Measurements from ENCODE around the gene CERCAM. TPM values are rescaled to one million over a fixed set of nuclear protein-coding genes. Genes with fewer than 3 reads are reported as not detected.

The CERCAM gene
- total RNA-seq, 1 experiment from 2014 or later: 19.1 TPM

DNA sequence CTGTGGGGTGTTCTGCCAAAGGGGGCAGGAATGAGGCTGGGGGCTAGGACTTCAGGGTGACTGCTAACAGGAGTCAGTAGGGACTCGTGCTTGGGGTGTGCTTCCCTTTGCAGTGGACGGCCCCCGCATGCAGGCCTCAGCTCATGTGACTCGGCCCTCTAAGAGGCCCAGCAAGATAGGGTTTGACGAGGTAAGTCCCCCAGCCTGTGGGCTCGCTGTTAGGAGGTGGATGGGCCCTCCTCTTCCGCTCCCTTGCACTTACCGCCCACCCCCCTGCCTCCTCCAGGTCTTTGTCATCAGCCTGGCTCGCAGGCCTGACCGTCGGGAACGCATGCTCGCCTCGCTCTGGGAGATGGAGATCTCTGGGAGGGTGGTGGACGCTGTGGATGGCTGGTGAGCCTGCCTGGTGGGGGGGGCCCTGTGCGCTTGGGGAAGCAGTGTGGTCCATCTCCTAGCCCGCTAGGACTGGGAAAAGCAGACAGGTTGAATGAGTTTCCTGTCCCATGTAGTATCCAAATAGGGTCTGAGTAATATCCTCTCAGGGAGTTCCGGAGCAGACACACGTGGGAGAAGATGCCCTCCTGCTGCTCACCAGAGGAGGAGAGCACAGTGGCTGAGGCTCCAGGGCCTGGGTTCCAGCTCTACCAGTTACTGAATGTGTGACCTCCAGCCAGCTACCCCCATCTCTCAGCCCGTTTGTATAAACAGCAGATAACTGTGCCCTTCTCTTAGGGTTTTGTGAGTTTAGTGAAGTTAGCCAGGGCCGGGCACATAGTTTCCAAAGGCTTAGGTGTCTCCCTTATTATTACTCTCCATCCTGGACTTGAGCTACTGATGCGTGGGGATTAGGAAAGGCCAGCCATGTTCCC is 8.2 kb downstream of the CERCAM start:
- Histone ChIP-seq H3K4me1 (ENCODE audit: insufficient read depth, low read length) (no peaks in the 10 kb centered on the region), H3K27ac (ENCODE audit: low read length) (no peak overlapping the region), H3K36me3 (ENCODE audit: low read depth, low read length) (no peaks in the 10 kb centered on the region), H3K4me2 (ENCODE audit: low read length) (no peak overlapping the region), H3K9me3 (ENCODE audit: low read length) (no peaks in the 10 kb centered on the region), H4K20me1 (ENCODE audit: low read length) (no peaks in the 10 kb centered on the region), H2AFZ (ENCODE audit: low read length) (no peak overlapping the region), H3K9ac (ENCODE audit: low read length) (no peak overlapping the region), H3K79me2 (ENCODE audit: low read length) (no peaks in the 10 kb centered on the region), H3K4me3 (ENCODE audit: low read length) (no peak overlapping the region), H3F3A (ENCODE audit: low read length, unreplicated experiment) (no peaks in the 10 kb centered on the region), H3K9me2 (replicated peaks; ENCODE audit: low read length) (no peaks in the 10 kb centered on the region), H3K27me3 (ENCODE audit: low read length) (no peaks in the 10 kb centered on the region)
- intact Hi-C loops (cut with micrococcal nuclease): no loop called here
- ChIA-PET CTCF (no interaction called here), POLR2A (ENCODE audit: unreplicated experiment) (no interaction called here)
- no peak for ATAC-seq
- TF ChIP-seq EZH2 (IDR thresholded peaks at IDR 0.05; ENCODE audit: low read length, unreplicated experiment): no peak
- no TSS peak for BruUV-seq (replicated peaks)
- no peak for DNase-seq

DNA sequence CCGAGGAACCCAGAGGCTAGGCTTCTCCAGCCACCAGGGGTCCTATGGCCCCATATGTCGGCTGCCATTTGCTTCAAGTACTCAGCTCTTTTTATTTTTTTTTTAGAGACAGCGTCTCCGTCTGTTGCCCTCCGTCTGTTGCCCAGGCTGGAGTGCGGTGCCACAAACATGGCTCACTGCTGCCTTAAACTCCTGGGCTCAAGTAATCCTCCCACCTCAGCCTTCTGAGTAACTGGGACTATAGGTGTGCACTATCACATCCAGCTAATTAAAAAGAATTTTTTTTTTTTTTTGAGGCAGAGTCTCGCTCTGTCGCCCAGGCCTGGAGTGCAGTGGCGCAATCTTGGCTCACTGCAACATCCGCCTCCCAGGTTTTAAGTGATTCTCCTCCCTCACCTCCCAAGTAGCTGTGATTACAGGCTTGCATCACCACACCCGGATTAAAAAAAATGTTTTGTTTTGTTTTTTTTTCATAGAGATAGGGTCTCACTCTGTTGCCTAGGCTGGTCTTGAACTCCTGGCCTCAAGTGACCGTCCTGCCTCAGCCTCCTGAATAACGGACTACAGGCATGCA is 8.9 kb downstream of the CERCAM start:
- Histone ChIP-seq H3K9me3 (ENCODE audit: low read length) (no peaks in the 10 kb centered on the region), H3K4me2 (ENCODE audit: low read length) (no peak overlapping the region), H3K4me3 (ENCODE audit: low read length) (no peak overlapping the region), H3K79me2 (ENCODE audit: low read length) (no peaks in the 10 kb centered on the region), H2AFZ (ENCODE audit: low read length) (no peak overlapping the region), H3K27me3 (ENCODE audit: low read length) (no peaks in the 10 kb centered on the region), H4K20me1 (ENCODE audit: low read length) (no peaks in the 10 kb centered on the region), H3F3A (ENCODE audit: low read length, unreplicated experiment) (no peaks in the 10 kb centered on the region), H3K9me2 (replicated peaks; ENCODE audit: low read length) (no peaks in the 10 kb centered on the region), H3K27ac (ENCODE audit: low read length) (no peak overlapping the region), H3K9ac (ENCODE audit: low read length) (no peak overlapping the region), H3K4me1 (ENCODE audit: insufficient read depth, low read length) (no peaks in the 10 kb centered on the region), H3K36me3 (ENCODE audit: low read depth, low read length) (no peaks in the 10 kb centered on the region)
- BruUV-seq (replicated peaks): no TSS peak
- CTCF ChIA-PET: no interaction called here
- DNase-seq: no peak
- no peak for ATAC-seq
- TF ChIP-seq, protein P1, sequence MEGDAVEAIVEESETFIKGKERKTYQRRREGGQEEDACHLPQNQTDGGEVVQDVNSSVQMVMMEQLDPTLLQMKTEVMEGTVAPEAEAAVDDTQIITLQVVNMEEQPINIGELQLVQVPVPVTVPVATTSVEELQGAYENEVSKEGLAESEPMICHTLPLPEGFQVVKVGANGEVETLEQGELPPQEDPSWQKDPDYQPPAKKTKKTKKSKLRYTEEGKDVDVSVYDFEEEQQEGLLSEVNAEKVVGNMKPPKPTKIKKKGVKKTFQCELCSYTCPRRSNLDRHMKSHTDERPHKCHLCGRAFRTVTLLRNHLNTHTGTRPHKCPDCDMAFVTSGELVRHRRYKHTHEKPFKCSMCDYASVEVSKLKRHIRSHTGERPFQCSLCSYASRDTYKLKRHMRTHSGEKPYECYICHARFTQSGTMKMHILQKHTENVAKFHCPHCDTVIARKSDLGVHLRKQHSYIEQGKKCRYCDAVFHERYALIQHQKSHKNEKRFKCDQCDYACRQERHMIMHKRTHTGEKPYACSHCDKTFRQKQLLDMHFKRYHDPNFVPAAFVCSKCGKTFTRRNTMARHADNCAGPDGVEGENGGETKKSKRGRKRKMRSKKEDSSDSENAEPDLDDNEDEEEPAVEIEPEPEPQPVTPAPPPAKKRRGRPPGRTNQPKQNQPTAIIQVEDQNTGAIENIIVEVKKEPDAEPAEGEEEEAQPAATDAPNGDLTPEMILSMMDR (conservative IDR thresholded peaks at IDR 0.05; ENCODE audit: low read depth, low read length): no peak
- no peak for TF ChIP-seq EZH2phosphoT487 (IDR thresholded peaks at IDR 0.05; ENCODE audit: borderline replicate concordance, low read length)
- no peak for TF ChIP-seq EZH2 (IDR thresholded peaks at IDR 0.05; ENCODE audit: low read length, unreplicated experiment)
- POLR2A ChIA-PET (ENCODE audit: unreplicated experiment): no interaction called here
- intact Hi-C loops (cut with micrococcal nuclease): no loop called here

DNA sequence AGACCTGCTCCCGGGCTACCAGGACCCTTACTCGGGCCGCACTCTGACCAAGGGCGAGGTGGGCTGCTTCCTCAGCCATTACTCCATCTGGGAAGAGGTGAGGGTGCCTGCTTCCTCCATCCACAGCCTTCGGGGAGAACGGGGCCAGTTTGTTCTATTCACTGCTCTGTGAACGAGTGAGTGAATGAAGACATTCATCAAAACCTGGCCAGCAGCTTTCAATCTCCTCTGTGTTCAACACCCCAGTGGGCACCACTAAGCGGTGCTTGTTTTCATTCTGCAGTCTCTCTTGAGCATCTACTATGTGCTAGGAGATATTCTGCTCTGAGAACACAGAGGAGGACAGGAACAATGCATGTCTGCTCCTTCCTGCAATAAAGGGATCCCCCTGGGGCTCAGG is 10.6 kb downstream of the CERCAM start:
- ATAC-seq: no peak
- H3K9me2 ChIP-seq (replicated peaks; ENCODE audit: low read length): no peaks in the 10 kb centered on the region
- H3K36me3 ChIP-seq (ENCODE audit: low read depth, low read length): no peaks in the 10 kb centered on the region

More for the DNA sequence above, 10.6 kb downstream of the CERCAM start:
- no peak for DNase-seq
- Histone ChIP-seq H3K4me3 (ENCODE audit: low read length) (no peak overlapping the region), H4K20me1 (ENCODE audit: low read length) (no peaks in the 10 kb centered on the region), H2AFZ (ENCODE audit: low read length) (no peak overlapping the region), H3K4me2 (ENCODE audit: low read length) (no peak overlapping the region), H3K27me3 (ENCODE audit: low read length) (no peaks in the 10 kb centered on the region), H3K79me2 (ENCODE audit: low read length) (no peaks in the 10 kb centered on the region), H3K9ac (ENCODE audit: low read length) (no peak overlapping the region), H3F3A (ENCODE audit: low read length, unreplicated experiment) (no peaks in the 10 kb centered on the region), H3K27ac (ENCODE audit: low read length) (no peak overlapping the region), H3K9me3 (ENCODE audit: low read length) (no peaks in the 10 kb centered on the region), H3K4me1 (ENCODE audit: insufficient read depth, low read length) (no peaks in the 10 kb centered on the region)
- intact Hi-C loops (cut with micrococcal nuclease): no loop called here
- BruUV-seq (replicated peaks): no TSS peak
- TF ChIP-seq, protein P1 (conservative IDR thresholded peaks at IDR 0.05; ENCODE audit: low read depth, low read length): no peak
- no peak for TF ChIP-seq EZH2 (IDR thresholded peaks at IDR 0.05; ENCODE audit: low read length, unreplicated experiment)
- no peak for TF ChIP-seq EZH2phosphoT487 (IDR thresholded peaks at IDR 0.05; ENCODE audit: borderline replicate concordance, low read length)
- CTCF ChIA-PET: no interaction called here
- POLR2A ChIA-PET (ENCODE audit: unreplicated experiment): no interaction called here

All from PC-3 (cell line).